Islet precursor cell (in vitro differentiated cells): ENCODE measurements around the gene PHYKPL.
"Not testable (repeated sequence)": the region's sequence is repeated elsewhere in the genome, so short reads cannot be mapped to it uniquely, and the experiment has no call there.

Experiments
- DNase-seq: peaks from one replicate; pipeline ENCODE4 v3.0.0-alpha.2; 2018

Gene PHYKPL

DNA sequence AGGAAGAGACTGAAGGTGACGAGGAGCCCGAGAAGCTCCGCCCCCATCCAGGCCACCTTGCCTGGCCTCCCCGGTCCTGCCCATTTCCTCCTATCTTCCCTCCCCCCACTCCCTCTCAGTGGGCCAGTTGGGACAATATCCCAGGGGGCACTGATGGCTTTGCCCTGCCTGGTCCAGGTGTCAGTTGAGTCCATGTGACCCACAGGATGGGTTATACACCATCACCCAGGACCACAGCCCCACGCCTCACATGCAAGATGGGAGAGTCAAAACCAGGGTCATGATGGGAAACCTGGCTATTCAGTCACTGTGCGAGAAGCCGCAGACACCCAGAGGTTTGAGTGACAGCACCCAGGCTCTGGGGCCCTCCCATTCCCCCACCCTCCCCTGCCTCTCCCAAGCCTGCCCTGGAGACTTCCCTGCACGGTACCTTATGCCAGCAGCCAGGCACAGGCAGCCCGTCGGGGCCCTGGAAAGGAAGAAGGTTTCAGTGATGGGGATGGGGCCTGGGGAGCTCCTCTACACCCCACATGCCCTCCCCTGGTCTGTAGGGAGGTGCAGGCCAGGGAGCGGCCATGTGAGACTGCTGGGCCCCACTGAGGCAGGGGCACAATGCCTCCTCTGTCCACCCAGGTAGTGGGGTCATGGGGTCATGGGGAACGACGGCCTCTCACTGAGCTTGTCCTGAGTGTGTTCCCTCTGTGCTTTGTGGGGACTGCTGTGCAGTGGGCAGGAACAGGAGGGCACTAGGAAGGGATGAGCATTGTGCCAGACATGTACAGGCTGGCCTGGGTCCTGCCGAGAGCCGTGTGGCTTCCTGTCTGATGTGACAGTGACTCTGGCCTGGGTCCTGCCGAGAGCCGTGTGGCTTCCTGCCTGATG, 6.3 kb upstream of the PHYKPL start:
- no peak for DNase-seq

DNA sequence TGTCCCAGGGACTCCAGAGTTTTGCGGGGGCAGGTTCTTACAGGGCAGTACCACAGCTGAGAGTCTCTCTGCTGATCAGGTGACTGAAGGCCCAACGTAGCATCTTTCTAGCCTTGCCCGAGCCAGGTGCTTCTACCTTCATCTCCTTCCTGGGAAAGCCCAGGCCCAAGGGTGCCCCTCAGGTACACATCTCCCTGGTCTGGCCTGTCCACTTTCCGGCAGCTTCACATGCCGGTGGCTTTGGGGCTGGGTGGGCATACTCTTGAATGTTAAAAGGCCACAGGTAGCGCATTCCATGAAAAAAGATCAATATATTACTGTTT, 5.7 kb upstream of the PHYKPL start:
- no peak for DNase-seq

DNA sequence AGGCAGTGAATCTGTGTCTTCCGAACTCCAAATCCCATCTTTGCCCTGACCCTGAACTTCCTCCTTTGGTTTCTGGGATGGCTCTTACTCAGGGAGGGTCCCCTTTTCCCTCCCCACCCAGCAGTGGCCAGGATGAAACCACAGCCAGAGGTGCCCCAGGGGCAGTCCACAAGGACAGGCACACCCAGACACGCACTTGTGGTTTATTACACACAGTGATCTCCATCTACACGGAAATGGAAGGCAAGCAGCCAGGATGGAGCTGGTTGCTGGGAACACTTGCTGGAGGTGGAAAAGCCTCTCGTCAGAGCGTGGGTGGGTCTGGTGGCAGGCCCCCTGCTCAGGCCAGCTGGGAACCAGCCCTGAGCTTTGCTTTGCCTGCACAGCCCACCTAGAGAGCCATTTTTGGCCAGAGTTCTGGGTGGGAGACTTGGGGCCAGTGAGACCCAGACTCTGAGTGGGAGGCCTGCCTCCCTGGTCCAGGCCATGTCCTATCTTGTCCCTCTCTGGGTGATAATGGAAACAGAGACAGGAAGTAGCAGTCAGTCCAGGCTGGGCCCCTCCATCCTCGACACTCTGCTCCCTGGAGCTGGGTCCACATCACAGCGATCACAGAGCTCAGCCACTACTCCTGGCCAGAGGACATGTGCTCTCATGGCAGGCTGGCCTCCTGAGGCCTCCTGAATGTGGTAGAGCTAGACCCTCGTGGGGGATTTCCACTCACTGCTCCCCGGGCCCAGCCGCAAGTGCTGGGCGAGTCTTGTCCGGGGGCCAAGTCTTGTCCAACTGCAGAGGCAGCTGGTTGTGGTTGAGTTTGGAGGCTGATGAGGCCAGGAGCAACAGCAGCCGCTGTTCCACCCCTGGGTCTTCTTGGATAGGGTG, 5.1 kb upstream of the PHYKPL start:
- DNase-seq = no peak

DNA sequence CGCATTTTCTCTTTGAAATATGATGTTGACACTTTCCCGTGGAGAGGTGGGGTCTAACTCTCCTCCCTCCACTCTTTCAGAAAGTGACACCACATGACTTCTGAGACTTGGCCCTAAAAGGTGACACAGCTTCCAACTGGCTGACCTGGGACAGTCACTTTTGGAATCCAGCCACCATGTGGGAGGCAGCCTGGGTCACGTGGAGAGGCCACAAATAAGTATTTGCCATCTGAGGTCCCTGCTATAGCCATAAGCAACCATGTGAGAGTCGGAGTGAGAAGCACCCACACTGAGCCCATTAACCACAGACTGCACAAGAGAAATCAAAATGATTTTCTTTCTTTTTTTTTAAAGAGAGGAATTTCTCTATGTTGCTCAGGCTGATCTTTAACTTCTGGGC, 4.1 kb upstream of the PHYKPL start:
- no peak for DNase-seq

DNA sequence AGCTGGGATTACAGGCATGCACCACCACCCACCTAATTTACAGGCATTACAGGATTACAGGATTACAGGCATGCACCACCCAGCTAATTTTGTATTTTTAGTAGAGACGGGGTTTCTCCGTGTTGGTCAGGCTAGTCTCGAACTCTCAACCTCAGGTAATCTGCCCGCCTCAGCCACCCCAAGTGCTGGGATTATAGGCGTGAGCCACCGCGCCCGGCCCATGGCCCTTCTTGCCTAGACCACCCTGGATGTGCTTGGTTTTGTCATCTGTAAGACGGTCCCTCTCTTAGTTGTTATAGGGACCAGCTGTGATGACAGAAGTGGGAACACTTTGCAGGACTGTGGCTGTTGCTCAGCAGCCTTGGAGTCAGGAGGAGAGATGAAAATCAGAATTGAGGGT, 3.5 kb upstream of the PHYKPL start:
- no peak for DNase-seq

DNA sequence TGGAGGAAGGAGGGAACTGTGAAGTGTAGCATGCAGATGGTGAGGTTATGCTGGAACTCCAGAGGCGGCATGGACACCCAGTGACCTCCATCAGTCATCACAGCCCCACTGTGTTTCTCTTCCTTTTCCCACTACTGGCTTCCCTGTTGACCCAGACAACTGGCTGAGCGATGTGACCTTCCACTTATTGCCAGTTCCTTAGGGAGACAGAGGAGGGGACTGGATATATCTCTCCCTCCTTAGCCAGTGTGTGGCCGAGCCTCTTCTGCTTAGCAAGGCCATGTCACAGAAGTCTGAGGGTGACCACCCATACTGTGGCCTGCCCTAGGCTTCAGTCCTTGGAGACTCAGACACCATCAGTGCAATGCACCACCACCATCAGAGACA, 3.0 kb upstream of the PHYKPL start:
- DNase-seq = no peak

DNA sequence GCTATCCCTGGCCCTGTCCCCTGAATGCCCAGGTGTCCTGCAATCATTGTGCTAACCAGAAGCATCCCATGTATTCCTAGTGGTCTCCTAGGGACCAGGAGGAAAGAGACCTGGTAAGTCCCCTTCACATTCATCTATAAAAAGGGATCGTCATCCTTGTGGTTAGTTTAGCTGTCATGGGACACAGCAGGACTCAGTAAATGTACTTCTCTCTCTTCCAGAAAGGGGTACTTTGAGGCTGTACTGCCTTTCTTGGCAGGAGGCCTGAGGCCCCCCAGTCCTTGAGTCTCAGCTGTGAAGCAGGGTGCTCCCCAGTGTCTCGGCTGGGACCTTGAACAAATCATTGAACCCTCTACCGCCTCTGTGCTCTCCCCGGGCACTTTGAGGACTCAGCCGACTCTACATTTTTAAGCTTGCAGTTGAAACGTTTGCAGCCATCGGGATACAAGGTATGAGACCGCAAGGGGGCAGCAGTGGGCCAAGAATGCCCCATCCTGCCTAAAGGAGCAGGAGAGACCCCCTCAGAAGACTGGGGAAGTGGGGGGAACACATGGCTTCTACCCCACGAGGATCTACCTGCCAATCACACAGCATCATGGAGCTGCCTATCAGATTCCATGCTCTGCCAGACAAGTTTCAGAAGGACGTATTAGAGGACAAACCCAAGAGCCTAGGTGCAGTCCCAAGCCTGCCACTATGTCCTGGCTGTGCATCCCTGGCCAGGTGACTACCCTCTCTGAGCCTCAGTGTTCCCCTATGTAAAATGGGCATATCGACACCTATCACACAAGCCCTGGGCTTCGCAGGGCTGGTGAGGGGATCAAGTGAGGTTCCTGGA, 2.4 kb upstream of the PHYKPL start:
- peak; percentile 81 for DNase-seq

DNA sequence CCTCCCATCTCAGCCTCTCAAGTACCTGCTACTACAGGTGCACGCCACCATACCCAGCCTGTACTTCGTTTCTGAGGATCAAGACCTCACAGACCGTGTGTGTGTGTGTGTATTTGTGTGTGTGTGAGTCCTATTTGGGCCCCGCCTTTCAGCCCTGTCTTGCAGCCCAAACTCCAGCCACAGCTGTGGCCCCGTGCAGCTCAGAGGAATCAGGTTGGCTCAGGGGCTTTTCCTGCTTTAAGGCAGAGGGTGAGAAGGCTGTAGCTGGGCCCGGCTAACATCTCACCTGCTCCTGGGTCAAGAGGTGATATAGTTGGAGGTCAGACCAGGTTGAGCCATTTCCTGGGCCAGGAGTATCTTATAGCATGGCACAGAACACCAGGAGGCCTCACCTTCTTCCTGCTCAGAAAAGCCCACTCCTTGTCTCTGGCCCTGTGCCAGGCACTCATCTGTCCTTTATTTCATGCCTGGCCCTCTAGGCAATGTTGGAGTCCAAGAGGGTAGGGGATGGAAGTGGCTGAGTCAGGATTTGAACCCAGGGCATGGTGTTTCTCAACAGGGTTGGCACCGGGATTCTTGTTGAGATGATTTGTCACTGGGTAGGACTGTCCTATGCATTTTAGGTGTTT, 1.6 kb upstream of the PHYKPL start:
- DNase-seq = no peak

DNA sequence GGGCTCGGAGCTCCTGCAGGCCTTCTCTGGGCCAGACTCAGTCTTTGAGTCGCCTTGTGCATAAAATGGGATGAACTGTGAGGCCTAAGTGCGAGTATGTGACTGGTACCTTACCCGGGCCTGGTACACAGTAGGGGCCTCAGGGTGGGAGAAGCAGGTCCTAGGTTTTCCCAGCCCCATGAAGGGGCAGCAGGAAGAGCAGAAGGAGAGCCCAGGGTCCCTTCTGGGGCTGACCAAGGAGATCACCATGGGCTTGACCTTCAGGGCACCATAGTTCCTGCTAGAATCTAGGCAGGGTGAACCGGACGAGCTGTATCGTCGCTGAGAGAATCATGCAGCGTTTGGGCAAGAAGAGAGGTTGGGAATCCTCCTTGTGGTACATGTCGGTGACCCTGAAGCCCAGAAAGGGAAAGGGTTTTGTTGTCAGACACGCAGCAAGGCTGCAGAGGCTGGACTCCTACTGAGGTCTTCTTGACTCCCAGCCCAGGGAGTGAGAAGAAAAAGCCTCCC, 373 bp upstream of the PHYKPL start:
- DNase-seq = peak; percentile 82

DNA sequence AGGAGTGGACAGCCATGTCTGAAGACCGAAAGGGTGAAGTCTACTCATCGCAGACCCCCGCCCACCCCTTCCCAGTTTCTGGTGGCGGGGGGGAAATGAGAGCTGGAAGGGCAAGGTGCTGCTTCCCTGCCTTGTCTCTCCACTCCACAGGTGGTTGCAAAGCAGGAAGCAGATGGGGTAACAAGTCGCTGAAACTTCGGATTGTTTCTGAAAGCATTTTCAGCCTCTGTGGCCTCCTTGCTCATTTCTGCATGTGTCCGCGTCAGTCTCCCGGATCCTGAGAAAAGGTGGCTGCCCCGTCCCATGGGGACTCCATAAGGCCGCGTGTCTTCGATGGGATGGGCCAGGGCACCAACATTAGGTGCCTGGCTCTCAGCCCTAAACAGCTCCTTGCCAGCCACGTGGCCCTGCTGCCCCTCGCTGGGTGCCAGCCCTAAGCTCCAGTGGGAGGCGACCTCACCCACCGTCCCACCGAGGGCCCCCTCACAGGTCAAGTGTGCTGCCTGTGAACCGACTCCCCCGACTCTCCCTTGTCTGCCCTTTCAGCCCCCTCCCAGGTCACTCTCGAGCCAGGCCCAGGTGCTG, 971 bp downstream of the PHYKPL start:
- no peak for DNase-seq

DNA sequence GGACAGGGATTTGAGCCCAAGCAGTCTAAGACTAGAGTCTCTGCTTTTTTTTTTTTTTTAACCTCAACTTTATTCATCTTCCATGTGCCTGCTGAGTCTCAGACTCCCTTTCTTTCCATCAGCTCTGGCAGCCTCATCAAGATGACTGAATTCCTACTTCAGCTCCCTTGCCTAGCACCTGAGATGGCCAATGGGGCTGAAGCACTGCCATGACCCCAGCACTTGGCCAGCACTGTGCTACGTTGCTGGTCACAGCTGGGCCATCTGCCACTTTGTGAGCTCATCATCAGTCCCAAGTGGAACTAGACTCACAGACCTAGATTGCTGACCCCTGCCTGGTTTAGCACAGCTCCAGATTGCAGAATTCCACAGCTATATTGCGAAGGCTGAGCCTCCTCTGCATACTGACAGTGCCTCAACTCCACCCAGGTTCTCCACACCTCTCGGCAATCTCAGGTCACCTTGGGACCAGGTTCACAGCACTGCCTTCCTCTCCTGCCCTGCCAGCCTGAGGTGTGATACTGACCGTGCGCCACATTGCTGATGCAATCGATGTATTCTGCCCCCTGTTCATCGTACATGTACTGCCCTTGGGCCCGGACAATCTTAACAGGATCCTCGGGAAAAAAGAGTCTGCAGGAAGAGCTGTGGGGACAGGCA, 1.6 kb downstream of the PHYKPL start:
- no peak for DNase-seq

DNA sequence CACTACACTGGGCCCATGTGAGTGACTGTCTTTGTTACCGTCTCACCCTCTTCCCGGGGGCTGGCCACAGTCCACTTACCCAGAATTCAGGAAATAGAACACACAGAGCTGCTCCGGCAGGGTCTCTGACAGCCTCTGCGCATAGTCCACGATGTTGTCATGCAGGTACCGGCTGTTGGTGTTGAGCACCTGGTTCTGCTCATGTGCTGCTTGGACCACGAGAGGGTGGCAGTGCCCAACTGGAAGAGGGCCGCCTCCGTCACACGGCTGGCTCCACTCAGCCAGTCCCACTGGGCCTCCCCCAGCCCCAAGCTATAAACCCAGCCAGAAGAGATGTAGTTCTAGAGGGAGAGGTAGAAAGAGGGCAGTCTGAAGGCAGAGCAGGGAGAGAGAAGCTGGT, 2.7 kb downstream of the PHYKPL start:
- DNase-seq = no peak

DNA sequence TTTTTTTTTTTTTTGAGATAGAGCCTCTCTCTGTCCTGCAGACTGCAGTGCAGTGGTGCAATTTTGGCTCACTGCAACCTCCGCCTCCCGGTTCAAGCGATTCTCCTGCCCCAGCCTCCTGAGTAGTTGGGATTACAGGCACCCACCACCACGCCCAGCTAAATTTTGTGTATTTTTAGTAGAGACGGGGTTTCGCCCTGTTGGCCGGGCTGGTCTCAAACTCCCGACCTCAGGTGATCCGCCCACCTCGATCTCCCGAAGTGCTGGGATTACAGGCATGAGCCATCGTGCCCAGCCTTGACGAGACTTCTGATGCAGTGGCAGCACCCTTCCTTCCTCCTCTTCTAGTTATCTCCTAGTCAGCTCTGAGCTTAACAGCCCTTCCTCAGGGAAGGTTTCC, 3.5 kb downstream of the PHYKPL start:
- not testable (repeated sequence) for DNase-seq

DNA sequence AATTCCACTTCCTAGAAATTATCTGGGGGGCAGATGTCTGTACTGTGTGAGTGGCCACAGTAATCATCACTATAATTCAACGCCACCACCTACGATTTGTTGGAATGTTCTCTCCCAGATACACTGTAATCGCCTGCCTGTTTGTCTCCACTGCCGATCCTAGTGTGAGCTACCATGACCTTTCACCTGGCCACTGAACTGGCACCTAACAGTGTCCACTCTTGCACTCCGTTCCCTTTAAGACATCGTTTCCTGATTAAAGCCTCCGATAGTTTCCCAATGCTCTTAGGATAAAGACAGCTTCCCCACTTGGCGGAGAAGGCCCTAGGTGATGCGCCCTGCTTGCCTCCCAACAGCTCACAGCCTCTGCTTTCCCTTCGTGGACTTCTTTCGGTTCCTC, 4.0 kb downstream of the PHYKPL start:
- DNase-seq = no peak

DNA sequence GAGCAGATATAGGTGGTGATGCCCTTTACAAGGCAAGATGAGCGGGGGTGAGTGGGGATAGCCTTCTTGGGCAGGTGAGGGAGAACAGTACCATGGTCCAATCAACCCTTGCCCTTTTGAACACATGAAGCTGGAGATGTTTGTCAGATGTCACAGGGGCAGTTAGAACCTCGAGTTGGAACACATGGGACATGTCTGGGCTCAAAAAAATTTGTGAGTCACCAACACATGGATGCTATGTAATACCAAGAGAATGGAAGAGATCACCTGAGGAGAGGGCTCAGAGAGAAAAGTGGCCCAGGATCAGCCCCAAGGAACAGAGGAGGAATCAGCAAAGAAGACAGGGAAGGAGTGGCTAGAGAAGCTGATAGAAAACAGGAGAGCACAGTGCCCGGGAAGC, 4.7 kb downstream of the PHYKPL start:
- DNase-seq = no peak

DNA sequence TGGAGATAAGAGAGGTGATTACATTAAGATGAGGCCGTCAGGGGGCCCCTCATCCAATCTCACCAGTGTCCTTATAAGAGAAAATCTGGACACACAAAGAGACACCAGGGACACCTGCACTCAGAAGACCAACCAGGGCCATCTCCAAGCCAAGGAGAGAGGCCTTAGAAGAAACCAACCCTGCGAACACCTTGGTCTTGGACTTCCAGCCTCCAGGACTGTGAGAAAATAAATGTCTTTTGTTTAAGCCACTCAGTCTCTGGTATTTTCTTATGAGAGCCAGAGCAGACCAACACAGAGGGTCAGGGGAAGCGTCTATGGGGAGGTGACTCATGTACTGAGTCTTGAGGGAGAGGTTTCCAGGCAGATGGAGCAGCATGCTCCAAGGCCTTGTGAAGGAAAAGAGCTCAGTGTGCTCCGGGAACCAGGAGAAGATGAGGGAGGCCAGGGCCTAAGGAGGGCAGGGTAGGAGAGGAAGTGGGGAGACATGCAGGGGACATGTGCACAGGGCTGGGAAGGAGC, 5.4 kb downstream of the PHYKPL start:
- DNase-seq = peak; percentile 52

DNA sequence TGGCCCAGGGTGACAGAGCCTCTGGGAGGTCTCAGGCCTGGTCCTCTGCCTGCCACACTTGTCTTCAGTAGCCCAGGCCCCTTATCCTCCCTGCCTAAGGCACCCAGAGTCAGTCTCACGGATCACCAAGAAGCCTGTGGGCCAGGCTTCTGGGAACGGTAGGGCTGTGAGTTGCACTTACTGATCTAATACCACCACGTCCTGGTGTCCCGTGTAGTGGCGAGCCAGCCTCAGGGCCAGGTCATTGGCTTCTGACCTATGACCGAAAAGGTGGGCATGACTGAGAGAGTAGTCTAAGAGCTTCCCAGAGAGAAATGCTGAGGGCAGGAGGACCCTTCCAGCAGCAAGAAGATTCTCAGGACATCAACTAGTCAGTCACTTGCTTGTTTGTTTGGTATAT, 7.4 kb downstream of the PHYKPL start:
- no peak for DNase-seq

DNA sequence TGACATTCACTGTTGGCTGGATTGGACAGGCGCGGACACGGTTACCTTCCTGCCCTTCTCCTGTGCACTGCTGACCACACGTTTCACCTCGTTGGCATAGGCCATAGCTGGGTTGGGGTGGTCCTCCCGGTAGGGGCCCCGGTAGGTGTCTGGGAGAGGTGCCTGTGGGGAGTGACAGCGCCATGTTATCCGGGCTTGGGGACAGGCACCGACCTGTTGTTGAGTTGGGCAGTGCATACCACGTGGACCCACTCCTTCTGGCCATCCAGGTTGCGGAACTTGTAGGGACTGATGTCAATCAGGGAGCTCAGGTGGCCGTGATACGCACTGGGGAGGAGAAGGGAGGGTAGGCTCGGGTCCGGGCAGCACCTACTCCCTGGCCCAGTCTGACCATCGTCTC, 8.2 kb downstream of the PHYKPL start:
- no peak for DNase-seq

DNA sequence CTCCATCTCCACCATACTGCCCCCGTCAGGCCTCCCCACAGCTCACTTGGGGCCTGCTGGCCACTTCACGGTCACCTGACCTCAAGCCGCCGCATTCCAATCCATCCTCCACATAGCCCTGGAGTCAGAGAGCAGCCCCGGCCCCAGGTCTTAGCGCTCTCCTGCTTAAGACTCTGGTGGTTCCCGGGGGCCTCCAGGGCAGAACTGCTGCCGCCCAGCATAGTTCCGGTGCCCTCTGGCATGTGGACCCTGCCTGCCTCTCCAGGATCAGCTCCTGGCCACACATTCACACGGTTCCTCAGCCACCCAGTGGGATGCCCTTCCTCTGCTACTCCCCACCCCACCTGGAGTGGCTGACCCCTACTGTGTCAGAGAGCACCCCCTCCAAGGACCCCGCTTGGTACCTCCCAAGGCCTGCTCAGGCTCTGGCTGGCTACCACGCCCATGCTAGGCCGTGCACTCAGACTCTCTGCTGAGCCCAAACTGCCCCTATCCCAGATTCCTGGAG, 8.7 kb downstream of the PHYKPL start:
- peak; percentile 78 for DNase-seq

DNA sequence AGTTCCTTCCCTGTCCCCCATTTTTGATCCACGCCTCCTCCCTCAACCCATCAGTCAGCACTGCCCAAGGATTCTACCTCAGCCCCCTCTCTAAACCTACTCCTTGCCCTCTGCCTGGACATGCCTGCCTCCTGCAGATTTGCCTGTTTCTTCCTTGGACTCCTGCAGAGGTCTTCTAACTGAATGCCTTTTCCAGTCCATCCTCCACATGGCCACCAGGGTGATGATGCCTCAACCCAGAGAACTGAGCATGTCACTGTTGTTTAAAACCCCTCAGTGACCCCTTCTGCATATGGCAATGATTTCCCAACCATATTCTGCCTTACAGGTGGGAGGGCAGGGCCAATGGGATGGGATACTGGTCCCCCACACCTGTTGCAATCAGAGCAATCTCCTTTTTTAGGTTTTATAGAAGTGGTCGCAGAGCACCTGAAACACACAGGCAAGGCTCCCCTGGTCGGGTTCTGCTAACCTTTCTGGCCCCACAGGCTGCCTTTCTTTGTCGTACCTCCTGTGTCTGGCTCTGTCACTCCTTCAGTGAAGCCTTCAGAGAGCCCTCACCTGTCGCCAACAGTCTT, 9.3 kb downstream of the PHYKPL start:
- no peak for DNase-seq

DNA sequence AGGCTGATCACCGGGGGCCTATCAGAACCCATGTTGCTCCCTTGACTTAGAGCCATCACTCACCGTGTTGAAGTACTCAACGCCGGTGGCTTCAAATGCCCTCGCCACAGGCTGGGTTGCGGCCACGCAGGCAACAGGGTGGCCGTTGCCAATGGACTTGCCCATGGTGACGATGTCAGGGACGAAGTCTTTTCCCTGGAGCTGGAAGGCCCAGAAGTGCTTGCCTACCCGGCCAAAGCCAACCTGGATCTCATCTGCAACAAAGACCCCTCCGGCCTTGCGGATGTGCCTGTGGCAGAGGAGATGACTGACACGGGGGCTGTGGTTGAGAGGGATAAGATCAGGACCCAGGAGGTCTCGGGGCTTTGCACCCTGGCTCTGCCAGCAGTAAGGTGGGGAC, 10.3 kb downstream of the PHYKPL start:
- no peak for DNase-seq
